Measurements from ENCODE around the gene HOXA9. TPM values are rescaled to one million over a fixed set of nuclear protein-coding genes. Genes with fewer than 3 reads are reported as not detected.

The HOXA9 gene
- polyA plus RNA-seq, 3 donors = 0.55 to 1.9 (median 1.2) TPM

DNA sequence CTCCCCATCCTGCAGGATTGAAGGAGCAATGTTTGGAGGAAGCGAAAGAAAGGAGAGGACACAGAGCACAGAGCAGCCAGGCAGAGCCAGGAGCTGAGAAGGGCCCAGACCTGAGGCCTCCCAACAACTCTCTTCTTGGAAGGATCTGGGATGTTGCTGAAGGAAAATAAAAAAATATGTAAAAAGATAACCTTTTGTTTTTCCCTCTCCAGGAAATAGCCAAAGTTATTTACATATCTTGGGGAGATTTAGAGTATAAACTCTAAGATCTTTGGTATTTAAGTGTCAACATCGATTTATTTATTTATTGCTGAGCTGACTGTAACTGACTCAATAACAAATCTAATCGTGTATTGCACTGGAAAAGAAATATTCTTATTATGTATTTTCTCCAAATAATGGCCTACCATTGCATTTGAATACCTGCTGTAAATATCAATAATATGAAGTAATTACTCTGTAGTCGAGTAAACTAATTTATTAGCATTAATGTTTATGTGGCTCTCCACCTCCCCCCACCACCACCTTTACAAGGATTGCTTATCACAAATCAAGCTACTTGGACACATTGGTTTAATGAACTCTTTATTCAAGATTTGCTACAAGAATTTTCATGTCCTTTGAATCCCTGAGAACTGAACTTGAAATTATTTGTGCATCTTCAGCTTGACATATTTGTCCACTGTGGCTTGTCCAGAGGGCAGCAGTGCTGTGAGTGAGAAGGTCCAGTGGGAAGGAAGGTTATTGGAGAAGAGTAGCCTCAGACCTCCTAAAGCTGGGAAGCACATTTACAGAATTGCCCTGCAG lies 21.5 kb upstream of the HOXA9 start:
- H4K20me1 ChIP-seq (ENCODE audit: insufficient read depth, low read length) = no peaks in the 10 kb centered on the region
- H3K4me1 Mint-ChIP-seq = peaks cover 66% of the 10 kb centered on the region
- peaks cover 18 to 33% of the 10 kb centered on the region in 2 donors for H3K36me3 Mint-ChIP-seq
- no peaks in the 10 kb centered on the region for H3K79me2 ChIP-seq (ENCODE audit: insufficient read depth, low read length)
- H3K27ac Mint-ChIP-seq = no peak overlapping the region
- no peak overlapping the region for H3K4me2 ChIP-seq (replicated peaks; ENCODE audit: extremely low read depth, low read length, poor library complexity, severe bottlenecking)
- peaks cover 99 to 100% (median 100%) of the 10 kb centered on the region in 3 donors for H3K27me3 Mint-ChIP-seq (ENCODE audit: low read depth in 3 of 3)
- H3K4me3 Mint-ChIP-seq = peak overlapping the region in 1 of 2 donors; percentile 93
- no peak overlapping the region for H3K4me3 ChIP-seq (replicated peaks in 1 of 3; ENCODE audit: low read depth in 2 of 3, low read length in 3 of 3)
- no peaks in the 10 kb centered on the region for H3K36me3 ChIP-seq (replicated peaks in 1 of 2; ENCODE audit: control insufficient read depth in 1 of 2, insufficient read depth in 2 of 2, low read length in 2 of 2)
- peaks cover 95 to 99% of the 10 kb centered on the region in 2 donors for H3K27me3 ChIP-seq (ENCODE audit: control insufficient read depth in 2 of 2, insufficient read depth in 2 of 2, low read length in 2 of 2)
- H3K9me3 ChIP-seq (replicated peaks in 1 of 2; ENCODE audit: control insufficient read depth in 1 of 2, insufficient read depth in 1 of 2, low read length in 2 of 2) = peaks cover 11 to 73% of the 10 kb centered on the region in 2 donors
- no peak overlapping the region for H3K9ac ChIP-seq (ENCODE audit: insufficient read depth, low read length, poor library complexity, severe bottlenecking)
- TF ChIP-seq, protein P1, sequence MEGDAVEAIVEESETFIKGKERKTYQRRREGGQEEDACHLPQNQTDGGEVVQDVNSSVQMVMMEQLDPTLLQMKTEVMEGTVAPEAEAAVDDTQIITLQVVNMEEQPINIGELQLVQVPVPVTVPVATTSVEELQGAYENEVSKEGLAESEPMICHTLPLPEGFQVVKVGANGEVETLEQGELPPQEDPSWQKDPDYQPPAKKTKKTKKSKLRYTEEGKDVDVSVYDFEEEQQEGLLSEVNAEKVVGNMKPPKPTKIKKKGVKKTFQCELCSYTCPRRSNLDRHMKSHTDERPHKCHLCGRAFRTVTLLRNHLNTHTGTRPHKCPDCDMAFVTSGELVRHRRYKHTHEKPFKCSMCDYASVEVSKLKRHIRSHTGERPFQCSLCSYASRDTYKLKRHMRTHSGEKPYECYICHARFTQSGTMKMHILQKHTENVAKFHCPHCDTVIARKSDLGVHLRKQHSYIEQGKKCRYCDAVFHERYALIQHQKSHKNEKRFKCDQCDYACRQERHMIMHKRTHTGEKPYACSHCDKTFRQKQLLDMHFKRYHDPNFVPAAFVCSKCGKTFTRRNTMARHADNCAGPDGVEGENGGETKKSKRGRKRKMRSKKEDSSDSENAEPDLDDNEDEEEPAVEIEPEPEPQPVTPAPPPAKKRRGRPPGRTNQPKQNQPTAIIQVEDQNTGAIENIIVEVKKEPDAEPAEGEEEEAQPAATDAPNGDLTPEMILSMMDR (IDR thresholded peaks at IDR 0.05) = no peak
- 80% methylated on average over 1 of the region's 4 CpGs for WGBS (ENCODE audit: insufficient coverage)
- peaks cover 3 to 58% (median 40%) of the 10 kb centered on the region in 7 donors for H3K9me3 Mint-ChIP-seq
- DNase-seq = no peak
- H3K4me1 ChIP-seq (ENCODE audit: control insufficient read depth in 1 of 2, insufficient read depth in 2 of 2, low read length in 2 of 2) = peaks cover 51 to 53% of the 10 kb centered on the region in 2 donors
- no peak overlapping the region for H2AFZ ChIP-seq (ENCODE audit: insufficient read depth, low read depth, low read length, poor library complexity, severe bottlenecking)
- no peak overlapping the region for H3K27ac ChIP-seq (ENCODE audit: low read depth in 1 of 2, low read length in 2 of 2)
- intact Hi-C loops (cut with micrococcal nuclease) = loop anchor here (5.0 kb wide), 1 partner anchor 35 kb away; the partner anchor contains the start of gene HOXA3 (in 2 of the 2)

DNA sequence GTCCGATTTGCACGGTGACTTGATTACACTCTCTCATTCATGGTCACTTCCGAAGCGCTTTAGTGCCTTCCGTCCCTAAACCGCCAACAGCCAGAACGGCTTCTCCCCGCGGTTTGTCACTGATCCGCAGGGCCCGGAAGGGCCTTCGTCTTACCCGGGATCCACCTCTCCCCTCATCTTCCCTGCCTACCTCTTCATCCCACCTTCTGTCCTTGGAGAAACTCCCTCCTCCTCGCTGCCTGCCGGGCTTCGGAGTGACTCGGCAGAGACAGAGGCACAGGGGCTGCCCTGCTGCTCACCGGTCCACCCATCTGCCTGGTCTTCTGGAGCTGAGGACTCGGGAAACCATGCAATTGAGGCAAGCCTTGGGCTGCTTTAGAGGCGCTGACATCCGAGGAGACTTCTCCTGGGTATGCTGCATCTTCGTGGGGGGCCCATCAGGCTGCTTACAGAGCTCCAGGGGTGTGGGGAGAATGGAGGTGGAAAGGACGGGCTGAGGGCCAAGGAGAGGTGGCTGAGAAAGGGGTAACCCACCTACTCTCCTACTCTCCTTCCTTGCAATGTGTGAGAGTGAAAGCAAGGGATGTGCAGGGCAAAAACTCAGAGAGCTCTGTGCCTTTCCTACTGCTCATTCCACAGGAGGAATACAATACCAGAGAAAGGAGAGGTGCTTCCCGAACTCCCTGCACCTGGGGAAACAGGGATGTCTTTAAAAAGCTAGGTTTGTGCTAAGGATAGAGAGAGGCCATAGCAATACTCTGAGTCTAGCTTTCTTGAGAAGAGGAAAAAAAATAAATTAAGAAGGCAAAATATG lies 20.7 kb upstream of the HOXA9 start:
- Mint-ChIP-seq H3K4me1 (peaks cover 62% of the 10 kb centered on the region), H3K36me3 (peaks cover 18 to 33% of the 10 kb centered on the region in 2 donors), H3K4me3 (peak overlapping the region; percentile 72 to 93), H3K27me3 (ENCODE audit: low read depth in 3 of 3) (peaks cover 97 to 99% (median 99%) of the 10 kb centered on the region in 3 donors), H3K27ac (no peak overlapping the region), H3K9me3 (peaks cover 3 to 57% (median 38%) of the 10 kb centered on the region in 7 donors)
- Histone ChIP-seq H3K9ac (ENCODE audit: insufficient read depth, low read length, poor library complexity, severe bottlenecking) (no peak overlapping the region), H3K79me2 (ENCODE audit: insufficient read depth, low read length) (no peaks in the 10 kb centered on the region), H3K4me2 (replicated peaks; ENCODE audit: extremely low read depth, low read length, poor library complexity, severe bottlenecking) (peak overlapping the region; percentile 76), H2AFZ (ENCODE audit: insufficient read depth, low read depth, low read length, poor library complexity, severe bottlenecking) (no peak overlapping the region), H3K36me3 (replicated peaks in 1 of 2; ENCODE audit: control insufficient read depth in 1 of 2, insufficient read depth in 2 of 2, low read length in 2 of 2) (no peaks in the 10 kb centered on the region), H3K4me1 (ENCODE audit: control insufficient read depth in 1 of 2, insufficient read depth in 2 of 2, low read length in 2 of 2) (peaks cover 49 to 51% of the 10 kb centered on the region in 2 donors), H3K27ac (ENCODE audit: low read depth in 1 of 2, low read length in 2 of 2) (no peak overlapping the region), H4K20me1 (ENCODE audit: insufficient read depth, low read length) (no peaks in the 10 kb centered on the region), H3K9me3 (replicated peaks in 1 of 2; ENCODE audit: control insufficient read depth in 1 of 2, insufficient read depth in 1 of 2, low read length in 2 of 2) (peaks cover 11 to 68% of the 10 kb centered on the region in 2 donors), H3K4me3 (replicated peaks in 1 of 3; ENCODE audit: low read depth in 2 of 3, low read length in 3 of 3) (peak overlapping the region in 1 of 3 experiments; percentile 71), H3K27me3 (ENCODE audit: control insufficient read depth in 2 of 2, insufficient read depth in 2 of 2, low read length in 2 of 2) (peaks cover 90 to 99% of the 10 kb centered on the region in 2 donors)
- 2% methylated on average over 19 of the region's 24 CpGs for WGBS (ENCODE audit: insufficient coverage)
- no peak for DNase-seq
- intact Hi-C loops (cut with micrococcal nuclease) = loop anchor here (5.0 kb wide), 1 partner anchor 34 kb away; the partner anchor contains the start of gene HOXA3 (in 2 of the 2)
- TF ChIP-seq, protein P1 (IDR thresholded peaks at IDR 0.05) = no peak

Measured in CD14-positive monocyte (primary cell).